ENCODE measurements around the gene GGTLC2. TPM values are rescaled to one million over a fixed set of nuclear protein-coding genes. Genes with fewer than 3 reads are reported as not detected.
"Not testable (repeated sequence)": the region's sequence is repeated elsewhere in the genome, so short reads cannot be mapped to it uniquely, and the experiment has no call there.

GGTLC2 gene
- total RNA-seq, 1 experiment from 2014 or later: not detected

- DNase-seq (ENCODE audit: low read depth): not testable (repeated sequence)
Observed at GRCh38 chr22:22638313-22638712, 6.1 kb upstream of the GGTLC2 start.

GRCh38 chr22:22642255-22642654, 2.2 kb upstream of the GGTLC2 start:
- DNase-seq (ENCODE audit: low read depth): not testable (repeated sequence)

DNA sequence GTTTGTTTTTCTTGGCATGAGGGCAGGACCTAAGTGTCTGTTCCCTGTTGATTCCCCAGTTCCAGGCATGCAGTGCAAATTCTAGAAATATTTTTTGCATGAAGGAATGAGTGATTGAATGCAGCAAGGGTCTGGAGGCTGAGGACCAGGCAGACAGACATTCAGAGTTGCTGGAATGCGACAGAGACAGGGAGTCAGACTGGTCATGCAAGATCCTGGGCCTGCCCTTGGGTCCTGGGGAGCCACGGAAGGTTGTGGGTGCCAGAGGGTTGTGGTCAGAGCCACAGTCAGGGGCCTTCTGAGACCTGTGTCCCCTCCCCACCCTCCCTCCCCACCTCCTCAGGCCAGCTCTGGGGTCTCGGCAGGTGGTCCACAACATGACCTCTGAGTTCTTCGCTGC, 1.6 kb downstream of the GGTLC2 start:
- DNase-seq (ENCODE audit: low read depth): not testable (repeated sequence)

- DNase-seq (ENCODE audit: low read depth): not testable (repeated sequence)
Observed at GRCh38 chr22:22647952-22648351, 3.5 kb downstream of the GGTLC2 start.

DNA sequence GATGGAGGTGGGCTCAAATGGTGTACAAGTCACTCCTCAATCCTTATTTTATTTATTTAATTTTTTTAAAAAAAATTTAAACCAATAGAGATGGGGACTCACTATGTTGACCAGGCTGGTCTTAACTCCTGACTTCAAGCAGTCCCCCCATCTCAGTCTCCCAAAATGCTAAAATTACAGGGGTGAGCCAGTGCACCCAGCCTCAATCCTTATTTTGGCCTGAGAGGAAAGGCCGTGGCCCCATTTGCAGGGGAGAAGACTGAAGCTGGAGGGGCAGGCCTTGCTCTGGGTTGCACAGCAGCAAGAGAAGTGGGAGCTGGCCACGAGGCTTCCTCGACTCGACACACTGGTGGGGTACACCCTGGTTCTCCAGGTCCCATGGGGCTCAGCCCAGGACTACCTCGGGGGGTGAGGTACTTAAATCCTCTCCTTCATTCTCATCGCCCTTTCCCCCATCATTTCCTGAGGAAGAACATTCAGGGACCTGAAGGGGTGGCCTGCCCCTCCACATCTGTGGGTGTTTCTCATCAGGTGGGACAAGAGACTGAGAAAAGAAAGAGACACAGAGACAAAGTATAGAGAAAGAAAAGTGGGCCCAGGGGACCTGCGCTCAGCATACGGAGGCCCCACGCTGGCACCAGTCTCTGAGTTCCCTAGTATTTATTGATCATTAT, 4.6 kb downstream of the GGTLC2 start:
- not testable (repeated sequence) for DNase-seq (ENCODE audit: low read depth)

DNA sequence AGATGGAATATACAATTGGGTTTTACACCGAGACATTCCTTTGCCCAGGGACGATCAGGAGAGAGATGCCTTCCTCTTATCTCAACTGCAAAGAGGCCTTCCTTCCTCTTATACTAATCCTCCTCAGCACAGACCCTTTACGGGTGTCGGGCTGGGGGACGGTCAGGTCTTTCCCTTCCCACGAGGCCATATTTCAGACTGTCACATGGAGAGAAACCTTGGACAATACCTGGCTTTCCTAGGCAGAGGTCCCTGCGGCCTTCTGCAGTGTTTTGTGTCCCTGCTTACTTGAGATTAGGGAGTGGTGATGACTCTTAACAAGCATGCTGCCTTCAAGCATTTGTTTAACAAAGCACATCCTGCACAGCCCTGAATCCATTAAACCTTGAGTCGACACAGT, 5.3 kb downstream of the GGTLC2 start:
- DNase-seq (ENCODE audit: low read depth): not testable (repeated sequence)

DNA sequence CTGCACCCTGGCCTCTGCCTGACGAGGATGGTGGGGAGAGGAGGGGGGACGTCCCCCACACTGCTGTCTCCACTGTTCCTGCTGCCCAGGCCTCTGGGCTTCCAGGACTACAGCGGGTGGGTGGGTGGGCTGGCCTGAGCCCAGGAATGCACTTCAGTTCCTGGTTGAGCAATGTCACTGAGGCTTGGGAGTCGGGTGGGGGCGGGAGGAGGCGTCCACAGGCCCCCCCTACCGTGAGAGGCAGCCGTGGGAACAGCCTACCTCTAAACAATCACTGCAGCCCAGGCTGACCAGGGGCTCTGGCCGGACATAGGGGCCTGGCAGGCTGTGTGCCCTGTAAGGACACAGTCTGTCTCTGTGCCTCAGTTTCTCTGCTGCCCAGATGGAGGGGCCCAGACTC, 6.0 kb downstream of the GGTLC2 start:
- DNase-seq (ENCODE audit: low read depth): not testable (repeated sequence)

GRCh38 chr22:22650803-22651515, 6.5 kb downstream of the GGTLC2 start:
- not testable (repeated sequence) for DNase-seq (ENCODE audit: low read depth)

- DNase-seq (ENCODE audit: low read depth): not testable (repeated sequence)
Observed at GRCh38 chr22:22651593-22651992, 7.2 kb downstream of the GGTLC2 start.

DNA sequence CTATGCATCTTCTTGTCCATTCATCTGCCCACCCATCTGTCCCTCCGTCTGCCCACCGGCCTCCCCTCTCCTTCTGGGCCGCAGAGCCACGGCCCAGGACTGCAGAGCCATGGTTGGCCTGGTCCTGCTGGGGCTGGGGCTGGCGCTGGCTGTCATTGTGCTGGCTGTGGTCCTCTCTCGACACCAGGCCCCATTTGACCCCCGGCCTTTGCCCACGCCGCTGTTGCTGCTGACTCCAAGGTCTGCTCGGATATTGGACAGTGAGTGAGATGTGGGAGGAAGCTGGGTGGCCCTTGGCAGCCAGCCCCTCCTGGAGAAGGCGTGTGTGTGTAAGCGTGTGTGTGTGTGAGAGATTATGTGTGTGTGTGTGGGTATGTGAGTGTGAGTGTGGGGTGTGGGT, 7.7 kb downstream of the GGTLC2 start:
- not testable (repeated sequence) for DNase-seq (ENCODE audit: low read depth)

DNA sequence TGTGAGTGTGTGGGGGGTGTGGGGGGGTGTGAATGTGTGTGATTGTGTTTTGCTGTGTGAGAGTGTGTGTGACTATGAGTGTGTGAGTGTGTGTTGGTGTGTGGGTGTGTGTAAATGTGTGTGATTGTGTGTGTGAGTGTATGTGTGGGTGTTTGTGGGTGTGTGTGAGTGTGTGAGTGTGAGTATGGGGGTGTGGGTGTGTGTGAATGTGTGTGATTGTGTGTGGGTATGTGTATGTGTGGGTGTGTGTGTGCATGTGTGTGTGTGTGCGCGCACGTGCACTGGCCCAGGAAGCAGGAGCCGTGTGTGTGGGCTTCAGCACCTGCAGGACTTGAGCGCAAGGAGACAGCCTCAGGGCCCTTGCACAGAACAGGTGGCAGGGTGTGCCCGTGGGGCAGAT, 8.2 kb downstream of the GGTLC2 start:
- DNase-seq (ENCODE audit: low read depth): not testable (repeated sequence)

DNA sequence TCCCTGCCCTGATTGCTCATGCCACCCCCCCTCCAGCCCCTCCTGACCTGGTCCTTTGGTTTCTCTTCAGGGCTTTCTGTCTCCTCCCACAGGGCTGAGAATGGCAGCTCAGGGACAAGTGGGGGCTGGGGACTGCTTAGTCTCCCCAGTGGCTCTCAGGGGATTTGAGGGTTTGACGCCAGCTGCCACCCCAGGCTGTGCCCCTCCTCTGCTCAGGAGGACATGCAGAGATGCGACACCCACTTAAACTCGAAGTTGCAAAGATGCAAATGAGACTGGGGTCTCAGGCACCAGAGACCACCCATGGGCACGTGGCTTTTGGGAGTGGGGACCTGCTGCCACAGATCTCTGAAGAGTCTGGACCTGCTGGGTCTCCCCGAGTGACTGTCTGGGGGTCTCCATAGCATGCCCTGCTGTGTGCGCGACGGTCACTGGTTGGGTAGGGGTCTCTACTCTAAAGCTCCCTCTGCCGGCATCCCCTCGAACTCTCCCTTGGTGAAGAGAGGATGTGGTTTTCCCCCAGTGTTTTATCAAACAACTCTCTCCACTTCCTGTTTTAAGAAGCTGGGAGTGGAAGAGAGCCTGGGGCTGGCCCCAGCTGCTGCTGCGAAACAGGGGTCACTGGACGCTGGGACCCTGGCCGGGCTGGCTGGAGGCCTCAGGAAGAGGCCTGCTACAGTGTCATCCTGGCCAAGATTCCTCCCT, 9.4 kb downstream of the GGTLC2 start:
- not testable (repeated sequence) for DNase-seq (ENCODE audit: low read depth)

- DNase-seq (ENCODE audit: low read depth): peak; percentile 44
Observed at GRCh38 chr22:22655452-22656290, 11.3 kb downstream of the GGTLC2 start.

GRCh38 chr22:22657712-22658111, 13.3 kb downstream of the GGTLC2 start:
- no peak for DNase-seq (ENCODE audit: low read depth)

DNA sequence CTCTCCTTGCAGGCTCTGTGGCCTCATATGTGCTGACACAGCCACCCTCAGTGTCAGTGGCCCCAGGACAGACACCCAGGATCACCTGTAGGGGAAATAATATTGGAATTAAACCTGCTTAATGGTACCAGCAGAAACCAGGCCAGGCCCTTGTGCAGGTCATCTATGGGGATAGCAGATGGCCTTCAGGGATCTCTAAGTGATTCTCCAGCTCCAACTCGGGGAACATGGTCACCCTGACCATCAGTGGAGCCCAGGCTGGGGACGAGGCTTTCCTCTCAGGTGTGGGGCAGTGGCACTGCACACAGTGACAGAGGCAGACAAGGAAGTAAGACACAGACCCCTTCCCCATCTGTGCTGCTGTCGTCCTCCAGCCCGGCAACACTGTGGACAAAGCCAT, 16.9 kb downstream of the GGTLC2 start:
- no peak for DNase-seq (ENCODE audit: low read depth)

DNA sequence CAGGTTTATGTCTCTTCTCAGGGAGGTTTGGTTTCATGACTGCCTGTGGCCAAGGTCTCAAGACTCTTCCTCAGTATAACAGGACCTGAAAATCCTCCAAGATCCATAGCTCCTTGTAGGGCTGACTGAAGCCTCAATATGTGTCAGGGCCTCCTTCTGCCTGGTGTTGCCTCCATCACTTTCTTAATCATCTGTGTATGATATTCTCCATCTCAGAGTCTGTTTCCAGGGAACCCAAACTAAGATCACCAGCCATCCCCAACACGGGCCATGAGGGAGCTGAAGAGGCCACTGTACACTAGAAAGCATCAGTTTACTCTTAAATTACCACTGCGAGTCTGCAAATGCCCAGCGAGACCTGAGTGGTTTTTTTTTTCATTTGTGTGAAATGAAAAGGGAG, 17.7 kb downstream of the GGTLC2 start:
- no peak for DNase-seq (ENCODE audit: low read depth)

DNA sequence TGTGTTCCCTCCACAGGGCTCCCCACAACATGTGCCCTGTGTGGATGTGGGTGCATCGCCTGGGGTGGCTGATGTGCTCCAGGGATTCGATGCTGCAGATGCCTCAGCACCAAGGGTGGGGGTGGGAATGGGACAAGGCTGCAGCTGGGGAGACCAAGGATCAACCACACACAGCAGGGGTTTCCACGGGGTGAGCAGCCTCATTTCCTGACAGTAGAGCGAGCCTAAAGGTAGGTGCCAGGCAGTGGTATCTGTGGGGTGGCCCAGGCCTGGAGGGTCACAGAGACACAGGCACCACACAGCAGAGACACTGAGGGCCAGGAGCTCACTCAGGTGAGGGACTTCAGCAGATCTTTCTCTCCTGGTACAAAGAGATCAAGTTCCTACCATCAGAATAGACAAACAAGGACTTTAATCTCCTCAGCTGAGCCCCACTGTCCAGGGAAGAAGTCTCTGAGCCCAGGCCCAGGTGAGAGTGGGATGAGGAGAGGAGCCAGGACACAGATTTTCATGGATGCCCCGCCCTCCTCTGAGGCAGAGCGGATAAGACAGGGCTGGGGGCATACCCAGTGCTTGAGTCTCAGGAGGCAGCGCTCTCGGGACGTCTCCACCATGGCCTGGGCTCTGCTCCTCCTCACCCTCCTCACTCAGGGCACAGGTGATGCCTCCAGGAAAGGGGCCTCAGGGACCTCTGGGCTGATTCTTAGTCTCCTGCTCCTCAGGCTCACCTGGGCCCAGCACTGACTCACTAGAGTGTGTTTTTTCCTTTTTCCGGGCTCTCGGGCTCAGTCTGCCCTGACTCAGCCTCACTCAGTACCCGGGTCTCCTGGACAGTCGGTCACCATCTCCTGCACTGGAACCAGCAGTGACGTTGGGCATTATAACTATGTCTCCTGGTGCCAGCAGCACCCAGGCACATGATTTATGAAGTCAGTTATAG, 19.7 kb downstream of the GGTLC2 start:
- DNase-seq (ENCODE audit: low read depth): no peak

DNA sequence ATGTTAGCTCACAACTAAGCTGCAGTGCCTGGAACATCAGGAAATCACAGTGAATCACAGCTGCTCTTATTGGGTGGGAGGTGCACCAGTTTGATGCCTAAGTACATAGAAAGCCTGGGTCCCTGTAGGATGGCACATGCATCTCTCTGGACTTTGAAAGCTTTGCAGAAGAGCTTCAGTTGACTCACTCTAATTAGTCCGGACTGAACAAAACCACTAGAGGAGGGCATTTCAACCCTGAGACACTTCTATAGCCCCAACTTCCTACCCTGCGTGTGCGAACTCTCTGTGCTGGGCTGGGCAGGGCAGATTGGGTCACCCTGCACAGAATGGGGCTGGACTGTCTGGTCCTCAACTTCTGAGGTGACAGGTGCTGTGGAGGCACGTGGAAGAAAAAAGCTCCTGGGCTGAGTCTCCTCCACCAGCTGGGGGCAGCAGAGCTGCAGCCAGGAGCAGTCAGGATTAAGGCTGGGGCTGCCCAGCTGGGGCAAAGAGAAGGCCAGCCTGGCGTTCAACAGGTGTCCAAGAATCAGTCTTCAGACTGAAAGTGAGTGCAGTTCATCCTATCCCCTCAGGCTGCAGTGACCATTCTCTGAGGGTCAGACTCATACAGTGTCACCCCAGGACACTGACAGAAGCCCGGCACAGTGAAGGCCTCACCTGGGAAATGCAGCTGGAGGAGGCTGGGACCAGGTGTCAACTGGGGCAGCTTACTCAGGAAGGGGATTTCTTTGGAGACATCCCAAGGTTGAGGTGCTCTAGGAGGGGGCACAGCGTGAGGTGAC, 22.1 kb downstream of the GGTLC2 start:
- peak; percentile 32 for DNase-seq (ENCODE audit: low read depth)

DNA sequence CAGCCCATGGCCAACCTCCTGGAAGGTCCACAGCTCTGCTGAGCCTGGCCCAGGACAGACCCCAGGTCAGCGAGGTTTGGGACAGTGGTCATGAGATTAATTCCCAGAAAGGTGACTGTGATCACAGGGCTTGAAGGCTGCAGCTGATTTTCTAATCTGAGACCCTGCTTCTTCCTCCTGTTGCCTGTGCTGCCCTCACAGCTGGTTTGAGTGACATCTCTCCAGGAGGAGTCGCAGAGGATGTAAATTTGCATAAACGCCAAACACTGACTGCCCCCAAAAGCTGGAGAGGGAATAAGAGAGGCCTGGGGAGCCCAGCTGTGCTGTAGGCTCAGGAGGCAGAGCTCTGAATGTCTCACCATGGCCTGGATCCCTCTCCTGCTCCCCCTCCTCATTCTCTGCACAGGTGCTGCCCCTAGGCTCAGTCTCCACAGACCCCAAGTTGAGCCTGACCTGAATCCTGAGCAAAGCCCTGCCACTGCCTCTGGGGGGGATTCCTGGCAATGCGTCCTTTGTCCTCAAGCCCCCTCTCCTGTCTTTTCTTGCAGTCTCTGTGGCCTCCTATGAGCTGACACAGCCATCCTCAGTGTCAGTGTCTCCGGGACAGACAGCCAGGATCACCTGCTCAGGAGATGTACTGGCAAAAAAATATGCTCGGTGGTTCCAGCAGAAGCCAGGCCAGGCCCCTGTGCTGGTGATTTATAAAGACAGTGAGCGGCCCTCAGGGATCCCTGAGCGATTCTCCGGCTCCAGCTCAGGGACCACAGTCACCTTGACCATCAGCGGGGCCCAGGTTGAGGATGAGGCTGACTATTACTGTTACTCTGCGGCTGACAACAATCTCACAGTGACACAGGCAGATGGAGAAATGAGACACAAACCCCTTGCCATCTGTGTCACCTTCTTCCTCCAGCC, 23.8 kb downstream of the GGTLC2 start:
- DNase-seq (ENCODE audit: low read depth): no peak
